Frontal cortex (tissue), 1 donor: ENCODE measurements around the gene SNAP29. TPM values are rescaled to one million over a fixed set of nuclear protein-coding genes. Genes with fewer than 3 reads are reported as not detected.

Source experiments
- total RNA-seq: library from RNA; depleted of rRNA; stranded (reverse); fragments of >200 nt; gene quantifications from one replicate; pipeline ENCODE4 v1.2.3, GENCODE V29; 2014

Gene SNAP29
- total RNA-seq, 1 donor from 2014 or later: 6.5 TPM

Other genes starting within 250 kb of the SNAP29 start
- gene SERPIND1, start 84.9 kb upstream of the SNAP29 start, total RNA-seq: 4.5 TPM
- 67.7 TPM for gene PI4KA, start 196 bp upstream of the SNAP29 start, total RNA-seq
- gene CRKL, start 58.4 kb downstream of the SNAP29 start, total RNA-seq: 53.4 TPM
- 4.5 TPM for gene AIFM3, start 108.2 kb downstream of the SNAP29 start, total RNA-seq
- 37.5 TPM for gene LZTR1, start 123.3 kb downstream of the SNAP29 start, total RNA-seq
- gene THAP7, start 143.1 kb downstream of the SNAP29 start, total RNA-seq: 22.0 TPM
- gene P2RX6, start 156.2 kb downstream of the SNAP29 start, total RNA-seq: 0.41 TPM
- 2.0 TPM for gene SLC7A4, start 173.6 kb downstream of the SNAP29 start, total RNA-seq
- gene LRRC74B, start 186.9 kb downstream of the SNAP29 start, total RNA-seq: under 0.01 TPM